IMR-90 (cell line): ENCODE data around the gene PDLIM5. TPM values are rescaled to one million over a fixed set of nuclear protein-coding genes. Genes with fewer than 3 reads are reported as not detected.

Source experiments
- ATAC-seq: fragments of 200-7000 bp; cut with Tn5 transposase; 2 replicates; pipeline ENCODE4 v1.9.1; 2020; ENCODE audit warnings: low read depth, mild to moderate bottlenecking, moderate library complexity
- BruUV-seq: library from RNA; stranded (reverse); fragments of 400-500 nt; replicated peaks from 2 replicates; lab custom pipeline; 2021; lab: Mats Ljungman, UMichigan
- CTCF ChIA-PET: fragments of 300-600 bp; formaldehyde crosslinking; extraction: SDS; loops from one replicate; lab custom pipeline; 2021; ENCODE audit warnings: antibody characterized with exemption; lab: Yijun Ruan, JAX
- POLR2A ChIA-PET: fragments of 300-600 bp; sonication (Branson Sonifier 250); formaldehyde crosslinking; loops from one replicate; lab custom pipeline; 2022; ENCODE audit warnings: antibody characterized with exemption; ENCODE audit not compliant: unreplicated experiment; lab: Charles Lee
- DNase-seq: peaks from one replicate; pipeline ENCODE4 v3.0.0; 2013
- H2AFZ ChIP-seq: replicated peaks from 2 replicates; pipeline ENCODE3; 2013; ENCODE audit warnings: low read length, mild to moderate bottlenecking; ENCODE audit not compliant: poor library complexity
- H2AK5ac ChIP-seq: 2 replicates; pipeline ENCODE4 v1.6.1; 2013; ENCODE audit warnings: low read depth, low read length, inconsistent platforms
- H2AK9ac ChIP-seq: replicated peaks from 2 replicates; pipeline ENCODE3; 2013; ENCODE audit warnings: mild to moderate bottlenecking, low read depth, low read length, moderate library complexity; ENCODE audit not compliant: poor library complexity
- H2BK120ac ChIP-seq: 2 replicates; pipeline ENCODE4 v1.6.1; 2013; ENCODE audit warnings: low read depth, low read length, inconsistent platforms
- H2BK15ac ChIP-seq: 3 replicates; pipeline ENCODE4 v1.6.1; 2013; ENCODE audit warnings: low read depth, low read length, inconsistent platforms
- H2BK20ac ChIP-seq: 2 replicates; pipeline ENCODE4 v1.6.1; 2013; ENCODE audit warnings: low read depth, mild to moderate bottlenecking, inconsistent platforms, low read length, moderate library complexity
- H2BK5ac ChIP-seq: 2 replicates; pipeline ENCODE4 v1.6.1; 2013; ENCODE audit warnings: mild to moderate bottlenecking, low read depth, low read length, inconsistent platforms; ENCODE audit not compliant: poor library complexity, severe bottlenecking
- H3K14ac ChIP-seq: replicated peaks from 2 replicates; pipeline ENCODE4 v1.6.1; 2013; ENCODE audit warnings: low read depth, low read length, inconsistent platforms
- H3K18ac ChIP-seq: 2 replicates; pipeline ENCODE4 v1.6.1; 2013; ENCODE audit warnings: low read depth, low read length, control low read depth
- H3K23ac ChIP-seq: 2 replicates; pipeline ENCODE4 v1.6.1; 2013; ENCODE audit warnings: low read depth, low read length, inconsistent platforms
- H3K27ac ChIP-seq: 2 replicates; pipeline ENCODE4 v1.5.1; 2013; ENCODE audit warnings: mild to moderate bottlenecking, control low read depth, low read length; ENCODE audit not compliant: insufficient read depth
- H3K27me3 ChIP-seq: 2 replicates; pipeline ENCODE4 v1.6.1; 2013; ENCODE audit warnings: low read length; ENCODE audit not compliant: control insufficient read depth, insufficient read depth
- H3K36me3 ChIP-seq: 2 replicates; pipeline ENCODE4 v1.6.1; 2013; ENCODE audit warnings: low read length, mixed read lengths; ENCODE audit not compliant: control insufficient read depth, insufficient read depth
- H3K4ac ChIP-seq: 2 replicates; pipeline ENCODE4 v1.6.1; 2013; ENCODE audit warnings: low read depth, low read length, inconsistent platforms
- H3K4me1 ChIP-seq: 2 replicates; pipeline ENCODE4 v1.6.1; 2013; ENCODE audit warnings: low read length, mixed read lengths; ENCODE audit not compliant: control insufficient read depth, insufficient read depth
- H3K4me2 ChIP-seq: 2 replicates; pipeline ENCODE4 v1.6.1; 2013; ENCODE audit warnings: low read depth, mild to moderate bottlenecking, control low read depth, low read length, moderate library complexity
- H3K4me3 ChIP-seq: 2 replicates; pipeline ENCODE4 v1.5.1; 2013; ENCODE audit warnings: low read depth, mild to moderate bottlenecking, control low read depth, low read length, moderate library complexity; ENCODE audit not compliant: insufficient read depth
- H3K56ac ChIP-seq: 2 replicates; pipeline ENCODE4 v1.6.1; 2013; ENCODE audit warnings: low read length, inconsistent platforms; ENCODE audit not compliant: insufficient read depth; ENCODE audit errors: extremely low read depth
- H3K79me1 ChIP-seq, 2 experiments: 2 replicates each; pipeline ENCODE4 v1.6.1; 2013; ENCODE audit warnings: low read length in 2 of 2, inconsistent platforms in 1 of 2, low read depth in 1 of 2
- H3K9ac ChIP-seq: 2 replicates; pipeline ENCODE4 v1.6.1; 2013; ENCODE audit warnings: low read depth, low read length, control low read depth
- H3K9me1 ChIP-seq: 2 replicates; pipeline ENCODE4 v1.6.1; 2013; ENCODE audit warnings: low read length, inconsistent platforms; ENCODE audit not compliant: insufficient read depth
- H3K9me3 ChIP-seq: 2 replicates; pipeline ENCODE4 v1.6.1; 2013; ENCODE audit warnings: low read length; ENCODE audit not compliant: control insufficient read depth, insufficient read depth
- H4K20me1 ChIP-seq: 2 replicates; pipeline ENCODE4 v1.6.1; 2013; ENCODE audit warnings: low read length, inconsistent platforms; ENCODE audit not compliant: insufficient read depth
- H4K5ac ChIP-seq: 2 replicates; pipeline ENCODE4 v1.6.1; 2013; ENCODE audit warnings: mild to moderate bottlenecking, low read depth, low read length, control low read depth
- H4K8ac ChIP-seq, 2 experiments: 2 replicates each; pipeline ENCODE4 v1.6.1; 2013; ENCODE audit warnings: low read depth in 2 of 2, low read length in 2 of 2, control low read depth in 1 of 2, inconsistent platforms in 1 of 2
- H4K91ac ChIP-seq: 2 replicates; pipeline ENCODE4 v1.6.1; 2013; ENCODE audit warnings: low read depth, low read length, inconsistent platforms; ENCODE audit not compliant: insufficient read depth
- BHLHE40 ChIP-seq: fragments of 150-350 bp; IDR thresholded peaks from 2 replicates; pipeline ENCODE4 v1.6.1; 2016; ENCODE audit warnings: mild to moderate bottlenecking, low read depth, low read length
- CEBPB ChIP-seq: IDR thresholded peaks from 2 replicates; pipeline ENCODE4 v1.6.1; 2012; ENCODE audit warnings: low read depth, low read length, improper control_type of control experiment
- CHD1 ChIP-seq: IDR thresholded peaks from 2 replicates; pipeline ENCODE4 v1.6.1; 2012; ENCODE audit warnings: low read depth, low read length, improper control_type of control experiment
- FOS ChIP-seq: fragments of 150-350 bp; IDR thresholded peaks from 2 replicates; pipeline ENCODE4 v1.6.1; 2016; ENCODE audit warnings: low read depth, low read length
- MAFK ChIP-seq: IDR thresholded peaks from 2 replicates; pipeline ENCODE4 v1.6.1; 2012; ENCODE audit warnings: low read depth, low read length, improper control_type of control experiment
- MAZ ChIP-seq: IDR thresholded peaks from 2 replicates; pipeline ENCODE4 v1.6.1; 2012; ENCODE audit warnings: low read depth, mild to moderate bottlenecking, low read length, improper control_type of control experiment, moderate library complexity, borderline replicate concordance
- MXI1 ChIP-seq: IDR thresholded peaks from 2 replicates; pipeline ENCODE4 v1.6.1; 2012; ENCODE audit warnings: low read depth, mild to moderate bottlenecking, low read length, moderate library complexity, borderline replicate concordance
- NFE2L2 ChIP-seq: fragments of 150-350 bp; IDR thresholded peaks from 2 replicates; pipeline ENCODE4 v1.6.1; 2016; ENCODE audit warnings: low read depth, mild to moderate bottlenecking, low read length
- POLR2A ChIP-seq: IDR thresholded peaks from 2 replicates; pipeline ENCODE4 v1.6.1; 2012; ENCODE audit warnings: mild to moderate bottlenecking, low read depth, low read length
- RAD21 ChIP-seq: IDR thresholded peaks from 2 replicates; pipeline ENCODE4 v1.6.1; 2012; ENCODE audit warnings: low read length, improper control_type of control experiment
- RCOR1 ChIP-seq: IDR thresholded peaks from 2 replicates; pipeline ENCODE4 v1.6.1; 2012; ENCODE audit warnings: mild to moderate bottlenecking, low read length, improper control_type of control experiment; ENCODE audit not compliant: insufficient replicate concordance
- RFX5 ChIP-seq: IDR thresholded peaks from 2 replicates; pipeline ENCODE4 v1.8.0; 2012; ENCODE audit warnings: low read depth, mild to moderate bottlenecking, low read length, moderate library complexity
- SMC3 ChIP-seq: fragments of 150-350 bp; IDR thresholded peaks from 2 replicates; pipeline ENCODE4 v1.6.1; 2016; ENCODE audit warnings: low read depth, mild to moderate bottlenecking, antibody characterized with exemption, low read length, moderate library complexity
- WGBS, 2 experiments: methylation state at CpG; one replicate each; pipeline versions ENCODE4 v1.1.5 to v1.1.7; 2013; ENCODE audit warnings: missing lambda C conversion rate in 2 of 2; ENCODE audit not compliant: insufficient read length in 1 of 2; ENCODE audit errors: extremely low coverage in 2 of 2; 5-methylcytosine and 5-hydroxymethylcytosine counted together
- dilution Hi-C: fragments of 300-500 bp; cut with HindIII; formaldehyde crosslinking; loops from one replicate; pipeline ENCODE4 v1.14.3; 2018; ENCODE audit warnings: low sequenced_read_pairs; ENCODE audit not compliant: unreplicated experiment
- in situ Hi-C: fragments of 300-500 bp; cut with MboI; formaldehyde crosslinking; loops from 3 replicates; pipeline ENCODE4 v1.14.3; 2019; ENCODE audit warnings: low sequenced_read_pairs, inconsistent platforms, mixed read lengths
- intact Hi-C: fragments of 100-400 bp; cut with micrococcal nuclease; formaldehyde crosslinking; loops from 2 replicates; pipeline ENCODE4 v1.10.0; 2022
- polyA plus RNA-seq, 3 experiments: library from polyadenylated mRNA; depleted of rRNA; stranded (reverse); fragments of >200 nt; gene quantifications; 2 replicates each; pipeline ENCODE4 v1.2.3, GENCODE V29; 2012; ENCODE audit warnings: low replicate concordance in 1 of 3
- total RNA-seq: library from RNA; depleted of rRNA; stranded (reverse); fragments of >200 nt; gene quantifications from 2 replicates; pipeline ENCODE4 v1.2.3, GENCODE V29; 2012
- TF ChIP-seq, protein P1 (sequence below): conservative IDR thresholded peaks from 2 replicates; pipeline ENCODE4 v1.5.1; 2012; ENCODE audit warnings: mild to moderate bottlenecking, low read depth, low read length, improper control_type of control experiment
- TF ChIP-seq, protein P2 (sequence below): fragments of 150-350 bp; IDR thresholded peaks from 2 replicates; pipeline ENCODE4 v1.6.1; 2017; ENCODE audit warnings: mild to moderate bottlenecking, antibody characterized with exemption, low read length, low read depth
- TF ChIP-seq, protein P3 (sequence below): fragments of 150-350 bp; IDR thresholded peaks from 2 replicates; pipeline ENCODE4 v1.6.1; 2016; ENCODE audit warnings: low read depth, mild to moderate bottlenecking, low read length, moderate library complexity, borderline replicate concordance

Gene PDLIM5
- total and polyA plus RNA-seq, 2 of the 4 experiments (the other 2 are of a cell fraction), result 96.5 to 188 TPM

DNA sequence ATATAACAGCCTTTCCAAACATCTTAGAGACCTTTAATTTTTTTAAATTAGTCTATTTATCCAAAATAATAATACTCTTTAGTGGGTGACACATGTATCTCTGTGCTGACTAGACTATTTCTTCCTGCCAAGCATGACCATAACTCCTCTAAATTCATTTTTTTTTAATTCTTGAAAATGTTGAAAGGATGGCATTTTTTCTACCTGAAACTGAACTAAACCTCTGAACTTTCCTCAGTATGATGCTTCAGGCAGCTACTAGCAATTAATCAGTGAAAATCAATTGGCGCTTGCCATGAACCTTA is 42.4 kb upstream of the PDLIM5 start:
- in situ Hi-C loops (loop anchor here (5.0 to 25.0 kb wide), 2 partner anchors 193 to 703 kb away; no protein-coding TSS in a partner anchor), dilution Hi-C loops (no loop called here)
- no CpG with 5 or more reads among the region's 1 CpG for WGBS, 2 experiments

More for the DNA sequence above, 42.4 kb upstream of the PDLIM5 start:
- Histone ChIP-seq H3K18ac (no peak overlapping the region), H2BK120ac (no peak overlapping the region), H2AK5ac (no peak overlapping the region), H4K5ac (no peak overlapping the region), H3K4me2 (no peak overlapping the region), H4K20me1 (no peaks in the 10 kb centered on the region), H3K56ac (no peak overlapping the region), H2BK15ac (no peak overlapping the region), H3K79me1 (no peaks in the 10 kb centered on the region), H3K4me3 (no peak overlapping the region), H3K36me3 (no peaks in the 10 kb centered on the region), H3K9me3 (no peaks in the 10 kb centered on the region), H3K27ac (no peak overlapping the region), H3K27me3 (no peaks in the 10 kb centered on the region), H3K4me1 (peaks cover 5% of the 10 kb centered on the region; the same call in 1 of the 2 replicates), H4K91ac (no peak overlapping the region), H3K23ac (no peak overlapping the region), H3K4ac (no peak overlapping the region), H2AK9ac (no peak overlapping the region), H4K8ac (no peak overlapping the region), H3K9me1 (no peaks in the 10 kb centered on the region; the same call in 1 of the 2 replicates), H3K14ac (no peak overlapping the region), H2BK5ac (no peak overlapping the region), H2AFZ (no peak overlapping the region), H3K9ac (no peak overlapping the region), H2BK20ac (no peak overlapping the region)
- TF ChIP-seq RCOR1, result no peak
- TF ChIP-seq SMC3, result no peak
- TF ChIP-seq CEBPB, result no peak
- no peak for TF ChIP-seq MAZ
- TF ChIP-seq, protein P1, sequence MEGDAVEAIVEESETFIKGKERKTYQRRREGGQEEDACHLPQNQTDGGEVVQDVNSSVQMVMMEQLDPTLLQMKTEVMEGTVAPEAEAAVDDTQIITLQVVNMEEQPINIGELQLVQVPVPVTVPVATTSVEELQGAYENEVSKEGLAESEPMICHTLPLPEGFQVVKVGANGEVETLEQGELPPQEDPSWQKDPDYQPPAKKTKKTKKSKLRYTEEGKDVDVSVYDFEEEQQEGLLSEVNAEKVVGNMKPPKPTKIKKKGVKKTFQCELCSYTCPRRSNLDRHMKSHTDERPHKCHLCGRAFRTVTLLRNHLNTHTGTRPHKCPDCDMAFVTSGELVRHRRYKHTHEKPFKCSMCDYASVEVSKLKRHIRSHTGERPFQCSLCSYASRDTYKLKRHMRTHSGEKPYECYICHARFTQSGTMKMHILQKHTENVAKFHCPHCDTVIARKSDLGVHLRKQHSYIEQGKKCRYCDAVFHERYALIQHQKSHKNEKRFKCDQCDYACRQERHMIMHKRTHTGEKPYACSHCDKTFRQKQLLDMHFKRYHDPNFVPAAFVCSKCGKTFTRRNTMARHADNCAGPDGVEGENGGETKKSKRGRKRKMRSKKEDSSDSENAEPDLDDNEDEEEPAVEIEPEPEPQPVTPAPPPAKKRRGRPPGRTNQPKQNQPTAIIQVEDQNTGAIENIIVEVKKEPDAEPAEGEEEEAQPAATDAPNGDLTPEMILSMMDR, result no peak
- TF ChIP-seq BHLHE40, result no peak
- TF ChIP-seq, protein P2, sequence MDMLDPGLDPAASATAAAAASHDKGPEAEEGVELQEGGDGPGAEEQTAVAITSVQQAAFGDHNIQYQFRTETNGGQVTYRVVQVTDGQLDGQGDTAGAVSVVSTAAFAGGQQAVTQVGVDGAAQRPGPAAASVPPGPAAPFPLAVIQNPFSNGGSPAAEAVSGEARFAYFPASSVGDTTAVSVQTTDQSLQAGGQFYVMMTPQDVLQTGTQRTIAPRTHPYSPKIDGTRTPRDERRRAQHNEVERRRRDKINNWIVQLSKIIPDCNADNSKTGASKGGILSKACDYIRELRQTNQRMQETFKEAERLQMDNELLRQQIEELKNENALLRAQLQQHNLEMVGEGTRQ, result no peak
- TF ChIP-seq RAD21, result no peak
- no peak for TF ChIP-seq CHD1
- TF ChIP-seq RFX5, result no peak
- TF ChIP-seq, protein P3, sequence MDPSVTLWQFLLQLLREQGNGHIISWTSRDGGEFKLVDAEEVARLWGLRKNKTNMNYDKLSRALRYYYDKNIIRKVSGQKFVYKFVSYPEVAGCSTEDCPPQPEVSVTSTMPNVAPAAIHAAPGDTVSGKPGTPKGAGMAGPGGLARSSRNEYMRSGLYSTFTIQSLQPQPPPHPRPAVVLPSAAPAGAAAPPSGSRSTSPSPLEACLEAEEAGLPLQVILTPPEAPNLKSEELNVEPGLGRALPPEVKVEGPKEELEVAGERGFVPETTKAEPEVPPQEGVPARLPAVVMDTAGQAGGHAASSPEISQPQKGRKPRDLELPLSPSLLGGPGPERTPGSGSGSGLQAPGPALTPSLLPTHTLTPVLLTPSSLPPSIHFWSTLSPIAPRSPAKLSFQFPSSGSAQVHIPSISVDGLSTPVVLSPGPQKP, result no peak
- TF ChIP-seq POLR2A, result no peak
- TF ChIP-seq NFE2L2, result no peak
- TF ChIP-seq FOS, result no peak
- no peak; the same call in 1 of the 2 replicates for TF ChIP-seq MAFK
- TF ChIP-seq MXI1, result no peak
- DNase-seq (no peak), ATAC-seq (no peak)
- ChIA-PET POLR2A (no interaction called here), CTCF (interaction anchor here (0.9 kb wide), 1 partner anchor 194 kb away, joined by 3 read pairs; no protein-coding TSS in a partner anchor)
- BruUV-seq, result no TSS peak
- intact Hi-C loops, result loop anchor here (5.0 to 10.0 kb wide), 2 partner anchors 168 to 685 kb away; no protein-coding TSS in a partner anchor
